GM21367 (cell line): Measurements from ENCODE around the gene HS6ST3.

Source experiments
- ATAC-seq: cut with Tn5 transposase; IDR thresholded peaks from one replicate; pipeline ENCODE4 v1.9.1; 2021; ENCODE audit not compliant: unreplicated experiment

Gene HS6ST3

DNA sequence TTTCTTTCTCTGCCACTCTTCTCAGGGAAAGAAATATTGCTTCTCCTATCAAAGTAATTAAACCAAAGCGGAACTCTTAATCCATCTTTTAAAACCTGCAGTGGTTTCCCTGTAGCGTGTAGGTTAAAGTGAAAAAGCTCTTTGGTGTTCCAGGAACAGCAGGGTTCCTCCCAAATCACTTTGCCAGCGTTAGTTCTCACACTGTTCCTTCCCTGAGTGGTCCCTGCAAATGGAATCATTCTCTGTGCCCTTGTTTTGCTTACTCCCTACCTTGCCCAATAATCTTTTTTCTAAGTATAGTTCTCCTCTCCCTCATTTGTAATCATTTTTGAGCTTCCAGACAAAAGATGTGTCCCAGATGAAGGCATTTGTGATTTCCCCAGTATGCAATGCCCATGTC, 207.5 kb downstream of the HS6ST3 start:
- no peak for ATAC-seq

DNA sequence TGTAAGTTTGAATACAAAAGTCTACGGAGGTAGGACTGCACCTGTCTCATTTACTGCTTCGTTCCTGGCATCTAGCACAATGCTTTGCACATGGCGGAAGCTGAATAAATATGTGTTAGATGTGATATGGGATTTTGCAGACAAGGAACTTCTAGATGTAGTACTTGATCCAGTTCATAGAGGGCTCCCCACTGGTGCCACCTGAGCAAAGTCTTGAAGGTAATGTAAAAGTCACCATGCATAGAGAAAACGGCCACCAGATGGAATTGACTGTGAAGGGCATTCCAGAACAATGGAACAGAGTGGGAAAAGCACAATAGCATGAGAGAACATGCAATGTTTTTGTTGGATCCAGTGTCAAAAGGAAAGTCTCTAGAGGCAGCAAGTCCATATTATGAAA, 209.3 kb downstream of the HS6ST3 start:
- no peak for ATAC-seq

DNA sequence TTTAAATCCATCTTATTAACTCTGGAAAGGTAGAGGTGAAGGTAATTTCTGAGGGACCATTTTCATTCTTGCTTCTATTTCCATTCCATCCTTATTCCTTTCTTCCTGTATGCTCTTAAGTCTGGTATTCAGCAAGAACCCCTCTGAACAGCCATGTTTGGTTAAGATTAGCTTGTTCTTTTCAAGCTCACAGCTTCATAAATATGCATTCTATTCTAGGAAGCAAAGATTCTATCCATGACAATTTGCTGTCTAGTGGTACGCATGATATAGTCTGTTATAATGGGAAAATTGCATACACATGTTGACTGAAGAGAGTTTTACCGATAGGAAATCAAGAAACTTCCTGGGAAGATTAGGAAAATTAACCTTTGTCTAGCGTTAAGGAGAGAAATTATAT, 218.7 kb downstream of the HS6ST3 start:
- no peak for ATAC-seq

DNA sequence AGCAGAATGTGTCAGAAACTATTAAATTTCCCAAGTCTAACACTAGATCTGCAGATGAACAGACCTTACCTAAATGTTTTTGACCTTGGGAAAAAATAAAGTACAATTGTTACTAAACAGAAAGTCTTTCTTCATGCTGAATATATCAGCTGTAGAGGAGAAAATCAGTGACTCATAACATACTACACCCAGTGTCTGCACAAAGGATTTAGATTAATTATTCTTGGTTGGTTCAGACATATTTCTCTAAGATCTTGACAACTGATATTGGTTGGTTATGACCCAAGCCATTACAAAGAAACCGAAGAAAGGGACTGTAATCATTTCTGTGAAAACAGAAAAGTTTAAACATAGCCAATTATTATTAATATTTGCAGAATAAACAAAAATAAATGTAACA, 225.1 kb downstream of the HS6ST3 start:
- ATAC-seq, result no peak

DNA sequence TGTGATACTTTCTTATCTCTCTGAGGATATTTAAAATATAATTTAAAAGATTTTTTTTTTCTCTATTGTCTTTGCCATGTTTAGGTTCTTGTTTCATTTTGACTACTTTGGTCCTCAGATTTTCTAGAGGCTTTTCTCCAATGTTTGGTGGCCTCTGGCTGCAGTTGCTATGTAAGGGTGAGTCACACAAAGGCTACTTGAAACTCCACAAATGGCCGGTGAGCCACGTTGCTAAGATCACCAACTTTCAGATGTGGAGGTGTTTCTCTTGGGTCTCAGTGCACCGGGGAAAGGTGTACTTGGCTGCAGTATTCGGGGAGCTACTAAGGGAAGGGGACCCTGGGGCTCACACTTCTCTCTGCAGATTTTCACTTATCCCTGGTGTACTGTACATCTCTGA, 248.1 kb downstream of the HS6ST3 start:
- ATAC-seq, result no peak

DNA sequence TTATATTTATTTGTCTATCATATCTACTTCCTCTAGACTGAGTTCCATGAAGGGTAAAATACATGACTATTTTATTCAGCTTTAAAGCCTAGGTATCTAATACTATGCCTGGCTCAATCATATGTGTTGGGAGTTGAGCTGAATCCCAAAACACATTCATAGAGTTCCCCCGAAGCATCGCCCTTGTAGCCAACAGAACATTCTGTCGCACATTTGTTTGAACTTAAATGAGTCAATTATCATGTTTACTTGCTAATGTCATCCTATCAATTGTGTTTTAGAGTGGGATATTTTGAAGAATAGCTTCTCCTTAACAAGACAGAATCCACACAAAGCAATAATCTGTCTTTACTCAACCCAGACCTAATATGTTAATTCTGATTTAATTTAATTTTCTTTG, 252.4 kb downstream of the HS6ST3 start:
- ATAC-seq, result no peak

DNA sequence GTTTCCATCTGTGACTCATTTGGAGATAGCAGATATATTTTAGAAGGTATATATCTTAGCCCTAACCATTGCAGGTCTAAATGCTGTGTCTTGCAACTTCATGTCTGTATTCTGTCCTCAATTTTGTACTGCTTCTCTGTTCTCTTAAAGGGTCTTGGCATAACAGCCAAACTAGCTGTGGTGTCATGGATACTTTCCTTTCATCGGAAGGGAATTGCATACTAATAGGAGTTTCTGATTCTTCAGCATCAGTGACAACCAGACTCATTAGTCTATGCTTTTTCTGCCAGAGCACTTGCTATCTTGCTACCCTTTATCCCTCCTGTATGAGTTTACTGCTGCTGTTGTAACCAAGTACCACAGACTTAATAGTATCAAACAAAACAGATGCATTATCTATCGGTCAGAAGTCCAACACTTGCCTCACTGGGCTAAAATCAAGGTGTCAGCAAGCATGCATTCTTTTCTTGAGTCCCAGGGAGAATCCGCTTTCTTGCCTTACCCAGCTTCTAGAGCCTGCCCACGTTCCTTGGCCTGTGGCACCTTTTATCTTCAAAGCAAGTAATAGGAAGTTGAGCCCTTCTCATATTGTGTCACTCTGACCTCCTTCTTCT, 253.1 kb downstream of the HS6ST3 start:
- ATAC-seq, result no peak

DNA sequence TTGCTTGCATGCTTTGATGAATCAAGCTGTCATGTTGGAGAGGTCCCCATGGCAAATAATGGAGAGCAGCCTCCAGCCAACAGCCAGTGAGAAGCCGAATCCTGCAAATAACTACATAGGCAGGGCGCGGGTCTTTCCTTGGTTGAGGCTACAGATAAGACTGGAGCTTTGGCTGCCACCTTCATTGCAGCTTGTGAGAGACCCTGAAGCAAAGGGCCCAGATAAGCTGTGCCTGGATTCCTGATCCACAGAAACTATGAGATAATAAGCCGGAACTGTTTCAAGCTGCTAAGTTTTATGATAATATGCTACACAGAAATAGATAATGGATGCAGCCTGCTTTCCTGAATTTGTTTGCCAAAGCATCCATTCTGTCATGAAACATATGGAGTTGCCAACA, 257.0 kb downstream of the HS6ST3 start:
- ATAC-seq, result no peak

DNA sequence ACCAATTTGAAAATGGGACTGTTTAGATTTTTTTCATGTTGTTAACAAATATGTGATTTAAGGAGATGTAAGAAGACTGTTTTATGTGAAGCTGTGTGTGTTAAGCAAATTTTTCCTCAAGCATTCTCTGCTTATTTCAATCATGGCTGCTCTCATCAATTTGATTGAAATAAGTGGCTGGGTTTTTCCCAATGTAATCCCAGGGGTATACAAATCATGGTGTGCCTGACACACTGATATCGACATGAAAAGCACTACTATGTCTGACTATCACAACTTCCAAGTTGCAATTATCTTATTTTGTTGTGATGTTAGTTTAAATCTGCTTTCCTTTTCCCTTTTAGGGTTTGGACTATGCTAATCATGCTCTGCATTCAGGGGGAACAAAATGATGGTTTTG, 283.7 kb downstream of the HS6ST3 start:
- ATAC-seq, result no peak

DNA sequence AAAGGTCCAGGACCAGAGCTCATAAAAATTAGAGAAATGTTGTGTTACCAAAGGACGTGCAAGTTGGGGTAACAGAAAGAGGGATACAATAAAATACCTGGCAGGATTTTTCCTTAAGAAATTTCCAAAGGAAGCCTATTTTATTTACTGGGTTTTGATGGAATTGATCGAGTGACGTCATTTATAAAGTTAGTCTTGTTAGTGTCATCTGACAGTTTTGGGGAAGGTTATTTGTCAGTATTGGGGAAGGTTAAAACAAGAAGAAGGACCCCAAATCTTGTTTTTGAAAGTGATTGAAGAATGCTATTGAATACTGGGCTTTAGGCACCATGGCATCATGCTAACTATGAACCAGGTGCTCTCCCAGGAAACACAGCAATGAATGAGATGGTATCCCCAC, 287.9 kb downstream of the HS6ST3 start:
- no peak for ATAC-seq

DNA sequence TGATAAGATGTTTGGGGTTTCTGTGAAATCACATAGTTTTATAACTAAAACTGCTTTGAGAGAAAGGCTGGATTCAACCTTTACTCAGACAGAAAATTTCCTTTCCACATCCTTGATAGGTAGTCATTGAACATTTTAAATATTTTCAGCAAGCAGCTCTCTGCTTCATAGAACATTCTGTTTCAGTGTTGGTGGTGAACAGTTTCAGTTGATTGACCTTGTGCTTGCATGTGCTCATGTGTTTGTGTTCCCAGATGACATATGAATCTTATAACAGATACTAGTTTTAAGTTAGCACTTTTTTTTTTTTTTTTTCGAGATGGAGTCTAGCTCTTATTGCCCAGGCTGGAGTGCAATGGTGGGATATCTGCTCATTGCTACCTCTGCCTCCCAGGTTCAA, 290.1 kb downstream of the HS6ST3 start:
- ATAC-seq, result no peak

DNA sequence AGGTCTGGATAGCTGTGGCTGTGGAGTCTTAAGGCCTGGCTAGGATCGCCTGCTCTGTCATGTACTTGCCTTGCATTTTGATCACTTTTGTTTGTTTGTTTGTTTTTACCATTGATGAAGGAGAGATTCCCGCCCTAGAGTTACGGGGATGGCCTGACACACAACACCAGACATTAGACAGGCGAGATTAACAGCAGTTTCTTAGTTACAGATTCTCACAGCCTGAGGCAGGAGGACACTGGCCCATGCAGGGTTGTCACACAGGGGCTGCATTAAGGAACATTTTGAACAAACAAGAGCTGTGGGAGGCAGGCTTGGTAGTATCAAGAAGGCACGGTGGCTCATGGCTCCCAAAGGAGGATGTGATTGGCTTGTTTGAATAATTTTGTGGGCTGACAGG, 291.8 kb downstream of the HS6ST3 start:
- no peak for ATAC-seq

DNA sequence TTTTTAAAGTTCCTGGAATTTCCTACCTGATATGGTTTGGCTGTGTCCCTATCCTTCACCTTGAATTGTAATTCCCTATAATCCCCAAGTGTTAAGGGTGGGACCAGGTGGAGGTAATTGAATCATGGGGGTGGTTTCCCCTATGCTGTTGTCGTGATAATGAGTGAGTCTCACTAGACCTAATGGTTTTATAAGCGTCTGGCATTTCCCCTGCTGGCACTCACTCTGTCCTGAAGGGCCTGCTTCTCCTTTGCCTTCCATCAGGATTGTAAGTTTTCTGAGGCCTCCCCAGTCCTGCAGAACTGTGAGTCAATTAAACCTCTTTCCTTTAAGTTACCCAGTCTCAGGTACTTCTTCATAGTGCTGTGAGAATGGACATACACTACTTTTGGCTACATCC, 298.7 kb downstream of the HS6ST3 start:
- ATAC-seq, result no peak

DNA sequence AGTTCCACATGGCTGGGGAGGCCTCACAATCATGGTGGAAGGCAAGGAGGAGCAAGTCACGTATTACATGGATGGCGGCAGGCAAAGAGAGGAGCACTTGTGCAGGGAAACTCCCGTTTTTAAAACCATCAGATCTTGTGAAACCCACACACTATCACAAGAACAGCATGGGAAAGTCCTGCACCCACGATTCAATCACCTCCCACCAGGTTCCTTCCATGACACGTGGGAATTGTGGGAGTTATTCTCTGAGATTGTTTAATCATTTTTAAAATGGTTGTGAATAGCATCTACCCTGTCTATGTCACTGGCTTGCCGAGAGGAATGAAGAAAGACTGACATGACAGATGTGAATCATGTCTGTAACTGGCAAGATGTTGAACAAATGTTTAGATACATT, 301.7 kb downstream of the HS6ST3 start:
- no peak for ATAC-seq

DNA sequence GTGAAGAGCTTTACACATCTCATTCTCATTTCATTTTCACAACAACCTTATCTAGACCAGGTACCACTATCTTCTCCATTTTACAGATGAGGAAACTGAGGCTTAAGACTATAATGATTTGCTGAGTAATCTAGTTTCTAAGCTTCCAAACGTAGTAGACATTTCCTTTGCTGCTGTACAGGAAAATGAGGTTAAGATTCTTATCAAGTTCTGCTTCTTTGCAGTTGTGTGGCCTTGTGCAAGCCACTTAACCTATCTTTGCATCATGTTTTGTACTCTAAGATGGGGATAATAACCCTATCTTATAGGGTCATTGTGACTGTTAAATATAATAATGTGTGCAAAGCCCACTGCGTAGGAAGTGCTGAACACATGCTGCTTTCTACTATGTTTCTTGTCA, 307.9 kb downstream of the HS6ST3 start:
- no peak for ATAC-seq

DNA sequence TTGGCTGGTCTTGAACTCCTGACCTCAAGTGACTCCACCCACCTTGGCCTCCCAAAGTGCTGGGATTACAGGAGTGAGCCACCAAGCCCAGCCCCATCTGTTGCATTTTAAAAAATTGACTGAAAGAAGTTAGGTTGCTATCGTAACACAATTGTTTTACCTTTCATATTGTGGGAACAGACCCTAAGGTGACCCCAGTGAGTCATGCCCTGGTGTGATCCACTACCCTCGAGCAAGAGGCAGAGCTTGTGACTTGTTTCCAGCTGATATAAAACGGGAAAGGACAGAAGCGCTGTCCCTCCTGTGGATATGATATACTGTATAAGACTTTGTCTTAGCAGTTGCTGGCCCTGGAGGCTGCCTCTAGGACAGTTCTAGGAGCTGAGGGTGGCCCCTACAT, 308.6 kb downstream of the HS6ST3 start:
- ATAC-seq, result no peak

DNA sequence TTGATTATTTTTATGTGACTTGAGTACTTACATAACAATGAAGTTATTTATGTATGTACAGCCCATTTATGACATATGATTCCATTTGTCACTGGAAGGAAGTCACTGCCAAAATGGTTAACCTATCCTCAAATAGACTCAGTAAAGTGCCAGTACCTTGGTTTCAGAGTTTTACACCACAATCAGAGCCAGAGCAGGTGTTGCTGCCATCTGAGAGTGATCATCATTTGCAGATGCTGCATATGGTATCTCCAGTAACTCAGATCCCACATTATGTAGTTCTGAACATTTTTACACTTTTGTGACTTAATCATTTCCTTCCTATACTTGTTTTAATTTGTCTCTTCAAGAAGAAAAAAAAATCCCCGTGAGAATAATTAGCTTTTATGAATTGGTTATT, 313.3 kb downstream of the HS6ST3 start:
- no peak for ATAC-seq

DNA sequence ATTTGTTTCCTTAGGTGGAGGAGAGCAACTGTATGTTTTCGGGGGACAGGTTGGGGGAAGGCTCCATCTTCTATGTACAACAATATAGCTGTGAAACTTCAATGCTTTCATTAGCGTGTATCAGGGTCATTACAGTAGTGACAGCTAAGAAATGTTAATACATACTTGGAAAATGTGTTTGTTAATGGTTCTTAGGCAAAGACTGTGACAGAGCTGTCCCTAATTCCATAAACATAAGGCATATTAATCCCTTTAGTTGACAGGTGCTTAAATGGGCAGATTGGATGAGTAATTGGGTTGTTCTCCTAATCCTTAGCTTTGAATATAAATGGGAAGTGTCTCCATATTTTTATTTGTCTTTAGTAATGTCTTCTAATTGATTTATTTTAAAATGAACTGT, 313.7 kb downstream of the HS6ST3 start:
- ATAC-seq, result no peak

DNA sequence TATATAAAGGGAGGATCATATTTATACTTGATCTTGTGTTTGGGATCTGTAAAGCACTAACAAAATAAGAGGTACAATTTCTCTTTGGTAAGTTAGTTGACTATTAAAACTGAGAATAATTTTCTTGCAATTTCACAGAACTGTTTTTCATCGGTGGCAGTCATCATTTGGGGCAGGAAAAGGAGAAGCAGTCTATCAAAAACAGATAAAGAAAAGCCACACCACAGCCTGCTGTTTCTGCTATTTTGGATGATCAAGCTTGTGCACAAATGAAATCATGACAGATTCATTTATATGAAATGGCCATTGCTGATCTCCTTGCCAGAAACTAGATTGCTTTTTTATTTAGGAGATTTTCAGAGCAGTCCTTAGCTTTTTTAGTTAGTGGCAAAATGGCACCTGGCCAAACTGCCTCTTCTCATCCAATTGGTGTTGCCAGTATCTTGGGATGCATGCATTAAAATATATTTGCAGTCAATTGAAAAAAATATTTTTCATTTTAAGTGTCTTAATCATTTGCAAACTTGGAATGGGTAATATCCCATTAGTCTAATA, 326.0 kb downstream of the HS6ST3 start:
- ATAC-seq, result no peak

DNA sequence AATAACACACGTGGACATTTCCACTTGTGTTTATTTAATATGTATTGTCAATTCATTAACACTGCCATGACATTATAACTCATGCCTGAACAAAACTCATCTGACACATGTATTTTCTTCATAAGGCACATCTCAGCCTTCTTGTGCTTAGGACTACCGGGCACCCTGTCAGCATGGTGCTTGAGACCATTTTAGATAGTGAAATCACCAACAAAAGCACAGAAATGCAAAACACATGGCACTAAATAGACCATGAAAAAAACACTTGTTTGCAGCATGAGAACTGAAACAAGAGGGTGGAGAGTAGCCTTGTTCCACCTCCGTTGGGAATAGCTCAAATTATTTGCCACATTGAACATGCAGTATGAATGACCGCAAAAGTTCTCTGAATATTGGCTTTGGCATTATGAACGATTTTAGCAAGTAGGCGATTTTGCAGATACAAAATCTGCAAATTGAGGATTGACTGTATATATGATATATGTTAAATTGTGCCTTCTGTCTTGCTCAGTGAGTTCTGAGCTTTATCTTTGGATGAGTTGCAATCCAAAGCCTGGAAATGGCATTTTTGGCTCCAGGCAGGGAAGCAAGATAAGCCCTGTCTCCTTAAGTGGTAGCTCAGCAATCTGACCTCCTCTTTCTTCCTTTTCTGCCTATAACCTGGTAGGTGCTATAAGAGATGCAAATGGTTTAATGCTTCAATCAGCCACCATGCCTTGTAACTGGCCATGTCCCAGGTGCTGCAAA, 328.2 kb downstream of the HS6ST3 start:
- no peak for ATAC-seq

DNA sequence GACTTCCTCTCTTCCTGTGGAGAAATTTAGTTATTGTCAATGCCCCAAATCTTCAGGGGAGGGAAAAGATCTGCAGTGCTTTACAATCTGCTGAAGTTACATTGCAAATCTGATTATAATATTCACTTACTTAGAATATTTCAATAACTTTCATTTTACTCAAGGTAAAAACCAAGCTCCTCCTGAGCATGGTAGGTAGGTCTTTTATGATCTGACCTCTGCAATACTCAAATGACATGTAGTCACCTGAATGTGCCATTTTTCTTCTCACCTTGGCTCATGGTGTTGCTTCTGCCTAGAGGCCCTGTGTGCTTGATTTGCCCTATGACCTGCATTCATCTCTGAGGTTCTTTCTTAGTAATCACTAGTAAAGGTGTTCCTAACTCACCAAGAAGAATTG, 331.4 kb downstream of the HS6ST3 start:
- ATAC-seq, result no peak

DNA sequence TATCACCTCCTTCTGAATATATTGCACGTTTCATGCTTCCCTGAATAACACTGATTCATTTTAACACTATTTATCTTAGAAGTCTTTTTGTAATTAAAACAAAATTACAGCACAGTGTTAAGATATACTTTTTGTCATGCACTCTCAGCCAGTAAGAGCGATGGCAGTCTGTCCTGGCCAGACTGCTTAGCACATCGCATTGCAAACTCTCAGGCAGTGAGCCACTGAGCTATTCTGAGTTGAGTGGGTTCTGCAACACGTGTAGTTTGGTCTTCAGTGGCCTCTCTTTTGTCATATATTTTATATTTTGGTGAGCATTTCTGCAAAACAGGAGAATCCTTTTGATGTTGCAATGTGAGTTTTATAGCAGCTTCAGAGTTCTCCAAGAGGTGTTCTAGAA, 332.1 kb downstream of the HS6ST3 start:
- ATAC-seq, result no peak

DNA sequence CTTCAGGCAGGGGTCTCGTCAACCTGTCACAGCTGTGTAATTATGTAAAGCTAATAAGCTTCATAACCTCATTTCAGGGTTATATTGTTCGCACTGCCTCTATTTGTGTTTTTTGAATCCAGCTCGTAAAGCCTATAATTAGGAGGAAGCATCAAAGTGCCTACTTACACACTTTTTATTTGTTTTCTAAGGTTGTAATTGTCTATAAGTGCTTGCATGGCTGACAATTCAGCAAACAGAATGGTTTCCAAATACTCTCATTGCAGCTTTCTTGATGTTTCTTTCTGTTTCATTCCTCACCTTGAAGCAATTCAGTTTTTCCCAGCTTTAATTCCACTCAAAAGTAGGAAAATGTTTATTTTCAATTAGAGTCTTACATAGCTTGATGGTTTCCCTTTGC, 336.3 kb downstream of the HS6ST3 start:
- ATAC-seq, result no peak
